Measurements from ENCODE around the gene CTU2.
A peak's percentile ranks its signal among the peaks of the same experiment; 100 is the strongest.

The CTU2 gene

GRCh38 chr16:88696441-88696840 is 9.9 kb upstream of the CTU2 start:
- DNase-seq (ENCODE audit: low read depth in 3 of 3, low spot score in 1 of 3): no peak

DNA sequence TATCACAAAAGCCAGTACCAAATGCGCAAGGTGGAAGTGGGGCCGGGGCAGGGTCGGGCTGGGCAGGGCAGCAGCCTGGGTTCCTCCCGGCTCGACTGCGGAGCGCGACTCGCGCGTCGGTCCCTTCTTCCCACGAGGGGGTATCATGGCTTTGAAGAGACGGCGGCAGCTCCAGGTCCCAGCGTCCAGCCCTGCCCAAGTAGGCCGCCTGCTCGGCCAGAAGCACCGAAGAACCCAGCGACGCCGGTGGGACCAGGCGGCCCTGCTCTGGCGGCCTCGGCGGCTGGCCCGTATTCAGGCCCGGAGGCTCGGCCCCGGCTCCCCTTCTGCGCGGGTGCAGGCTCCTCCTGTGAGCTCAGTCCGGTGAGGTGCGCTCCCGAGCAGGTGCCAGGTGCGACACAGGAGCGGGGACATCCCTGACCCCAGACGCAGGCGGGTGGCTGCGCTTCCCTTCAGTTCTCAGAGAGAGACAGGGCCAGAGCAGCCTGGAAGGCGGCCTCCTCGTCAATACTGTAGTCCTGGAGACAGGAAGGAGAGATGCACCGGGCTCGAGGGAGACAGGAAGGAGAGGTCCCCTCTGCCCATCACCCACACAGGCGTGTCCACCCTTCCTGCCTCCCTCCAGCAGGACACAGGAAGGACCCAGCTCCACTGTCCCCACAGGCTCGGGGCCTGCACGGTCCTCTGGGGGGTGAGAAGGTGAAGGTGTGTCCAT is 9.0 kb upstream of the CTU2 start:
- DNase-seq (ENCODE audit: low read depth in 3 of 3, low spot score in 1 of 3): no peak

- no peak for DNase-seq (ENCODE audit: low read depth in 3 of 3, low spot score in 1 of 3)
Measured at GRCh38 chr16:88697831-88698615, 8.3 kb upstream of the CTU2 start.

DNA sequence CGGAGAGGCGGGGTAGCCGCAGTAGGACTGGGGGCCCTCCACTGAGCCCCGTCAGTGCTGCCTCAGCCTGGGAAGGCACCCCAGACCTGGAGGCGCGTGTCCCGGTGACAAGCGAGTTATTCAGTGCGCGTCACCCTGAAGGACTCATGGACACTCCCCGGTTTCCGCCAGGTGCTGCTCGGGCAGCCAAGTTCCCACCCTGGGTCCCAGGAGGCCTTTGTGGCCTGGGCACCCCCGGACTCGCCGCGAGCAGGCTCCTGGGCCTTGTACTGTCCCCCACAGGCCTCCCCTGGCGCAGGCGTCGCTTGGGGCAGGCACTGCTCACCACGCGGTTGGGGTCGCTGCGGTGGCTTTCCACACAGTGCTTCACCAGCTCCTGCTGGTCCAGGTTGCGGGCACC is 7.7 kb upstream of the CTU2 start:
- DNase-seq (ENCODE audit: low read depth in 3 of 3, low spot score in 1 of 3): no peak

DNA sequence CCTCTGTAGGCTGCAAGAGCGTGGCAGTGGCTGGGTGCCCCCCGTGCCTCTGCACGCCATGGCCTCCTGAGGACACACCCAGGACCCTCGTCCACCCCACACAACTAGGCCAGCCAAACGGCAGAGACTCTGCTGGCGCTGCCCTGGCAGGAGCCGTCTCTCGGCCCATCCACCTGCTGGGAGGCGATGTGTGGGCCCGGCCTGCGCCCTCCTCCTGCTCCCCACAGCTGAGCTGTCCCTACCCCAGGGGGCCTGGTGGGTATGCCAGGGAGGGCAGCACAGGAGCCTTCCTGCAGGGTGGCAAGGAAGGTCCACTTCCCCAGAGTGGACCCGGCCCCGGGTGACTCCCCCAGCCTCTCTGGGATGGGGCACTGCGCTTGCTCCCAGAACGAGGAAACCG is 7.1 kb upstream of the CTU2 start:
- no peak for DNase-seq (ENCODE audit: low read depth in 3 of 3, low spot score in 1 of 3)

DNA sequence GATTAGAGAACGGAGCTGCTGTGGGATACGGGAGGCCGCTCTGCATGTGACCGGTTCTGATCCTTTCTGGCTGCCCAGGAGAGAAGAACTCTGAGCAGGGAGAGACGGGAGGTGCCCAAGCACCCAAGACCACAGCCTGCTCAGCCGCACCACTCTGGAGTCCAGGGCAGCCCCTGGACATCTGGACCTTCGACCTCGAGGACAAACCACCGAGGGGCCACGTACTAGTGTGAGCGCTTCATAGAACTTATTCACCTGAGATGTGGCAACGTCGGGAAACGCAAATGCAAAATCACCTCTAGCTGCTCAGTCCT is 6.0 kb upstream of the CTU2 start:
- no peak for DNase-seq (ENCODE audit: low read depth in 3 of 3, low spot score in 1 of 3)

- DNase-seq (ENCODE audit: low read depth in 3 of 3, low spot score in 1 of 3): peak; percentile 86 to 89 (median 87)
Measured at GRCh38 chr16:88700636-88701482, 5.4 kb upstream of the CTU2 start.

DNA sequence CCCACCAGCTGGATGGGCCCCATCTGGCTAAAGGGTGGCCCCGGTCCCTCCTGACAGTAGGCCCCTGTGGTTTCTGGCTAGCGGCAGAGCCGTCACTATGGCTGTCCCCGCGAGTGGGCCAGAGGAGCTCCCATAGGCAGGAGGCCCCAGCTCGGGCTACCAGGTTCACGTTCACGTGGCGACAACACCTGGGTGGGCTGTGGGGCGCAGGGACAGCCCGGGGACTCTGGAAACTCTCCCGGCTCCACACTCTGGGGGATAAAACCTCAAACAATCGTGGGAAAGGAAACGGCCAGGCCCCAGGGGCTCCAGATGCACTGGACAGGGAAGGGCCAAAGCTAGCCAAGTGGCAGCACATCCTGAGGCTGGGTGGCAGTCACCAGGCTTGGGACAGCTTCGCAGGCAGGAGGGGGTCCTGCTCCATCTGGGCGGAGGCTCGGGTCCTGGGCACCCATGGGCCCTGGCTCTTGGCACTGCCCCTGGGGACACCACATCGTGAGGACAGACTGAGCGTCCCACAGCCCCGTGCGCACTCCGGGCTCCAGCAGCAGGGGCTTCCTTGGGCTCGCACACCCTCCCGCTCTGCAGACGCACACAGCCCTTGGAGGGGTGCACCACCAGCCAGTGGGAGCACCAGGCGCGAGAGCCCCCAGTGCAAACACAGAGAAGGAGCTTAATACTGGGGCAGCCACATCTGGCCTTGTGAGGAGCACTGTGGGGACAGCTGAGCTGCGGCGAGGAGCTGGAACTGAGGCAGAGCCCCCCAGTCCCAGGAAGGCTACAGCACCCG is 4.5 kb upstream of the CTU2 start:
- no peak for DNase-seq (ENCODE audit: low read depth in 3 of 3, low spot score in 1 of 3)

GRCh38 chr16:88702371-88703210 is 3.7 kb upstream of the CTU2 start:
- DNase-seq (ENCODE audit: low read depth in 3 of 3, low spot score in 1 of 3): no peak

GRCh38 chr16:88703486-88704309 is 2.6 kb upstream of the CTU2 start:
- peak in 2 of 3 donors; percentile 51 to 57 for DNase-seq (ENCODE audit: low read depth in 3 of 3, low spot score in 1 of 3)

DNA sequence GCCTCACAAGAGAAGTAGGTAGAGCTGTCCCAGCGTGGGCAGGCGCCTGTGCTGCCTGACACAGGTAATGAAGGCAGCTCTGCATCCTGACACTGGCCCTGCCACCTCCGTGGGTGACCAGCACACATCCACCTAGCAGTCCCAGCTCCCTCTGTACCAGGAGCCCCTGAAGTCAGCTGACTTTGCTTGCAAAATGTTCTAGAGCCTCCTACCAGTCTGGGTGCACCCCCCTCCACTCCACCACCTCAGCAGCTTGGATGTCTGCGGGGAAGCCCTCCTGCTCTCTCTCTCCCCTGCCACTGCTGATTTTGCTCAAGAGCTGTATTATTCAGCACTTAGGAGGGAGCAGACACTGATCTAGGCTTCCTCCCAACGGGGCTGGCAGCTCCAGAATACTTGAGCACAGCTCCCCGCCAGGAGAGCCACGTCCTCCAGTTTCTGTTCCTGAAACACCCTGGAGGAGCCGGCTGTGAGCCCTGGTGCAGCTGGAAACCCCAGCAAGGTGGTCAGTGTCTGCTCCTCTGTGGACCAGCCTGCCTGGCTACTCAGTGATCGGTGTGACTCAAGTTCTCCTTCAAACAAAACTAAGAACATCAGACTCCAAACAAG is 1.1 kb upstream of the CTU2 start:
- no peak for DNase-seq (ENCODE audit: low read depth in 3 of 3, low spot score in 1 of 3)

- DNase-seq (ENCODE audit: low read depth in 3 of 3, low spot score in 1 of 3): no peak
Measured at GRCh38 chr16:88705801-88706228, 488 bp upstream of the CTU2 start.

- DNase-seq (ENCODE audit: low read depth in 3 of 3, low spot score in 1 of 3): no peak
Measured at GRCh38 chr16:88706965-88707826, 893 bp downstream of the CTU2 start.

- DNase-seq (ENCODE audit: low read depth in 3 of 3, low spot score in 1 of 3): no peak
Measured at GRCh38 chr16:88710556-88710955, 4.3 kb downstream of the CTU2 start.

- DNase-seq (ENCODE audit: low read depth in 3 of 3, low spot score in 1 of 3): no peak
Measured at GRCh38 chr16:88711750-88712340, 5.5 kb downstream of the CTU2 start.

- no peak for DNase-seq (ENCODE audit: low read depth in 3 of 3, low spot score in 1 of 3)
Measured at GRCh38 chr16:88712362-88712979, 6.2 kb downstream of the CTU2 start.

- no peak for DNase-seq (ENCODE audit: low read depth in 3 of 3, low spot score in 1 of 3)
Measured at GRCh38 chr16:88713054-88713453, 6.8 kb downstream of the CTU2 start.

Data from stimulated activated CD4-positive, alpha-beta T cell treated with anti-CD3 and anti-CD28 coated beads, TNF-alpha, amount 100 ng/mL, for 1 hour (primary cell).